SW480 (cell line): ENCODE data around the gene ABHD12.

Source experiments
- DNase-seq: peaks from one replicate; pipeline ENCODE4 v3.0.0-alpha.2; 2016; ENCODE audit warnings: low spot score

The ABHD12 gene

DNA sequence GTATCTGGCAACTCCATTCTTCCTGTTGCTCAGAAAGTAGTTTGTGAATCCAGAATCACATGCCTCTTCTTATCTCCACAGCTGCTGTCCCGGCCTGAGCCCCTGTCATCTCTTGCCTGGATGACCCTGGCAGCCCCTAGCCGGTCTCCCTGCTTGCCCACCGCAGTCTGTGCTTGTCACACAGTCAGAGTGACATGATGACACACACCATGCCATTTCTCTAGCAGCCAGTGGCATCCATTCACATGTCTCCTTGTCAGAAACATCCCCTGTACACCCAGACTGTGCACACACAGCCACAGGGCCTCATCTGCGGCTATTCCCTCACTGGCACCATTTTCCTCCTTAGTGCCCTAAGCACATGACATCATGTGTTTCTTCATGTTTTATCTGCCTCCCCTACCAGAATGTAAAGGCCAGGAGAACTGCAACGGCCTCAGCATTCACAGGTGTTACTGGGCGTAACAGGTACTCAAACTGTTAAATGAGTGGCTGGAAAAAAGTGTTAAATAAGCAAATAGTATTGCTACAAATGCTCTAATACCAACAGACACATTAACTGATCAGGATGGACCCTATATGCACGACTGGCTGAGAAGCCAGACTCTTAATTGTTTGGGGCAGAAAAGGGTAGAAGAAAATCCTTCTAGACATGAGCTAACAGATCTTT is 9.6 kb downstream of the ABHD12 start:
- no peak for DNase-seq

DNA sequence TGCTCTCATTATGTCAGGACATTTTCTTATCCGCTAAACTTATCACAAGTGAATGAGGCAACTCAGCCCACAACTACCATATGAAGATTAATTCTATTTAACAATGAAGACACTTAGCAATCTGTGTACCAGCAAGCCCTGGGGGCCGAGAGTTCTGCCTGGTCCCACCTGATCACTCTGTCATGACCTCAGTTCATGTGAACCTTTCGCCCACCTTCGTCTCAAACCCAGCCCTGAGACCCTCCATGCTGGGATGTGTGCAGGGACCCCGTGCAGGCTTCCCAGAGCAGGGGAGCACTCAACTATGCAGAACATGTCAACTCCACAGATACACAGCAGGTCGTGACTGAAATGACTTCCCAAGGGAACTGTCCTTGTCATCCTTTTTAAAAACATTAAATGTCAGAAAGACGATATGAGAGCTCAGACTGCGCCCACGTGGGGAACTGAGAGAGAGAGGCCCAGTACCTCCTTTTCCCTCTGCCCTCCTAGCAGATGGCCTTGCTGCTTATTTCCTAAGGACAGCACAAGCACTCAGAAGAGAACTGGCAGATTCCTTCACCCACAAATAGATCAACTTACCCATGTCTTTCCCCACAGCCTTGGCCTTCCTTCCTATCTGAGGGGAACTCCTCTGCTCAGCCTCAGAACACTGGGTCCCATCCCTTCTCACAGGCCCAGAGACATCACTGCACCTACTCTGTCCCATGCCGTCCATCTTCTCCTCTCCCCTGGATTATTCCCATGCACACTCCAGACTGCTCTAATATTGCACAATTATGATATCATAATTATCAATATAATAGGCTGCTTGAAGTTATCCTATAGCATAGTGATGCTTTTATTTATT is 11.5 kb downstream of the ABHD12 start:
- no peak for DNase-seq

DNA sequence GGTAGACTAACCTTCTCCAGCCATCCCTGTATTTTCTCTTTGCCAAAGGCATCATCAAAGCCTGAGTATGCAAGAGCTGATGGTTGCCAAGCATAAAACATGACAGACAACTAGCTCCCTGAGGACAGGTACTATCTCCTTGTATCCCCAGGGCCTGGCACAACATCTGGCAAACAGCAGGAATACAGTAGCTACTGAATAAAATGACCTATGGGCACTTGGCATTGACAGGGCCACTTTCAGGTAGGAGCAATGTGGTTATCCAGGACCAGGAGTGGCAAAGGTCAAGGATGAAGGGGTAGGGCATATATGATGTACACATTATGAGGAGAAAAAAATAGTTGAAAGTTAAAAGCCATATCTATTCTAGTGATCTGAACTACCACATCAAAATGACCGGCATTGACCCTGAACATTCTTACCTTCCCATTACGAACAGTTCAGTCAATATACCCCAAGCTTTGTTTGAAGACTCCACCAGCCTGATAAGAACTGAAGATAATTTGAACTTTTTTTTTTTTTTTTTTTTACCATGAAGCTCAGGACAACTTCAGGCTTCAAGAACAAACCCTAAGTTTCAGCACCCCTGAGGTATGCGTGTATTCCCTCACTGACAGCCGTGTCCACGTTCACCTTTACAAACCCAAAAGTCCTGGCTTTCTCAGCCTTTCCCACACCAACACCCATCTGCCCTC is 12.3 kb downstream of the ABHD12 start:
- DNase-seq = no peak

DNA sequence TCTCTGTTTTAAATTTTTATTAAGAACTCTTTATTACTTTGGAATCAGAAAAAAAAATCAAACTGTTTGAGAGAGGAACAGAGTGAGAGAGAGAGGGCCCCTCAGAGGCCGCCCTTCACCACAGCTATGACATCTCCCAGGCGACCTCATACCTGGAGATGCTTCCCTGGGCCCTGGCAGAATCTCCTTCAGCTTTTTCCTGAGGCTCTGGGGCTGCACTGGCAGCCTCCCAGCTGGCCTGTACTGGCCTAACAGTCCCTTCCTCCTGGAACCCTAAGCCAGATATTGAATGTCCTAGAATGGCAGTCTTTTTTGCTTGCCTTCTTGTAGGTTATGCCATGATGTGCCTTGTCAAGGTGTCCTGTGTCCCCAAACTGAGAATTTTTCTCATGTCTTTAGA is 13.7 kb downstream of the ABHD12 start:
- no peak for DNase-seq

DNA sequence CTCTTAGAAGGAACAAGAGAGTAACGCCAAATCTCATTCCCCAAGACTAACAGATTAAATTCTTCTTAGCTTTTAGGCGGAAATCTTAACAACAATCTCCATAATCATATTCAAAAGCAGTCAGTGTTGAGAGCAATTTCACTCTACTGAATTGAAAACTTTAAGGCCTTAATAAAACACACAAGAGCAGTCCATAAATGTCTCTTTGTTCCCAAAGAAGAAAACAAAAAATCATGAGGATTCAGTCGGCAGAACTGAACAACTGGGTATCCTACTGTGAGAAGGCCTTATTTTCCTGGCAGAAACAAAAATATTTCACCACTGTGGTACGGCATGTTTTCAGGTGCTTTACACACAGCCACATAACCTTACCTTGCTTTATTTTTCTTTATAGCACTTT is 14.4 kb downstream of the ABHD12 start:
- no peak for DNase-seq

DNA sequence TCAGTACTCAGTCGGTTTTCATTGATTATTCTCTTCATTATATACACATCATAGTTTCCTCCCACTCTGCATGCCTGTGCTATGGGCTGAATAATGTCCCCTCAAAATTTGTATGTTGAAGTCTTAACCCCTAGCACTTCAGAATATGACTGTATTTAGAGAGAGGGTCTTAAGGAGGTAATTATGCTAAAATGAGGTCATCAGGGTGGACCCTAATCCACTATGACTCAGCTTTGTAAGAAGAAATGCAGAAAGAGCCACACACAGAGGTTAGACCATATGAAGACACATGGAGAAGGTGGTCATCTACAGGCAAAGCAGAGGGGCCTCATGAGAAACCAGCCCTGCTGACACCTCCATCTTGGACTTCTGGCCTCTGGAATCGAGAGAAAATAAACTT is 15.8 kb downstream of the ABHD12 start:
- no peak for DNase-seq

DNA sequence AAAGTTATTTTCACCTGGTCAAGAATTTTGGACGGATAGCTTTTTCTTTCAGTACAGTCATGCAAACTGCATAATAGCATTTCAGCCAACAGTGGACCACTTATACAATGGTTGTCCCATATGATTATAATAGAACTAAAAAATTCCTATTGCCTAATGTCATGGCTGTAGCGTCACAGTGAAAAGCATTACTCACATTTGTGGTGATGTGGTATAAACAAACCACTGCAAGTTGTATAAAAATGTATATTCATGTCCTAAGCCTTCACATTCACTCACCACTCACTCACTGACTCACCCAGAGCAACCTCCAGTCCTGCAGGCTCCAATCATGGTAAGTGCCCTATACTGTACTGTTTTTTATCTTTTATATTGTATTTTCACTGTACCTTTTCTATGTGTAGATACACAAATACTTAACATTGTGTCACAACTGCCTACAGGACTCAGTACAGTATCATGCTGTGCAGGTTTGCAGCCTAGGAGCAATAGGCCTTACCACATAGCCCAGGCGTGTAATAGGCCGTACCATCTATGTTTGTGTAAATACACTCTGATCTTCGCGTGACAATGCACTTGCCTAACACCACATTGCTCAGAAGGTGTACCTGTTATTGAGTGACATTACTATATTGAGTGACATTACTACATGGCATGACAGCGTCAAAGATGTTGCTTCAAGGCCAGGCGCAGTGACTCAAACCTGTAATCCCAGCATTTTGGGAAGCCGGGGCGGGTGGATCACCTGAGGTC is 17.9 kb downstream of the ABHD12 start:
- DNase-seq = peak; percentile 79

DNA sequence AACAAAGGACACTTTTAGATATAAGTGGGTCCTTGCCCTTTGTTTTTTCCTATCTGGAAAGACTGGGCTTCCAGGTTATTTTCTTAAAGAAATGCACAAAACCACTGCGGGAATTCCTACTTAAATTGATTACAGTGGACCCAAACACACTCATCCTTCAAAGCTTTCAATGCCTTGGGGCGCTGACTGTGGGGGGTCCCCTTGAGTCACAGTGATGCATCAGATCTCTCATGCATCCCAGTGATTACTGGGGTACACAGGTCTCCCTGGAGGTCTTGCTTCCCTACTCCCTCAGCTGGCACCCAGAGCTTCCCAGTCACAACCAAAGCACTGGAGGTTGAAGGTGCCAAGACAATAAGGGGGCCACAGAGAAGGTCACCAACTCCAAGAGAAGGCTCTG is 20.7 kb downstream of the ABHD12 start:
- no peak for DNase-seq

DNA sequence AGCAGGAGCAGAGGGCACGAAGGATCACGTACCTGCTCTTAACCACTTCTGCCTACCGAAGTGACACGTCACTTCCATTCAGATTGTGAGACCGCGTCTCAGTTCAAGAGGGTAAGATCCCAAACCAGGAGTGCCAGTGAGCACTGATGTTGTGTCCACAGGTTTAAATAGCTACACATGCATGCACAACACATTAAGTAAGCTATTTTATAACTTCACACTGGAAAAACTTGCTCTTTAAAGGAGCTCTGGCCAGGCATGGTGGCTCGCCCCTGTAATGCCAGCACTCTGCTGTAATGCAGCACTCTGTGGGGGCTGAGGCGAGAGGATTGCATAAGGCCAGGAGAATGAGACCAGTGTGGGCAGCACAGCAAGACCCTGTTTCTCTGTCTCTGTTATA is 21.1 kb downstream of the ABHD12 start:
- no peak for DNase-seq

DNA sequence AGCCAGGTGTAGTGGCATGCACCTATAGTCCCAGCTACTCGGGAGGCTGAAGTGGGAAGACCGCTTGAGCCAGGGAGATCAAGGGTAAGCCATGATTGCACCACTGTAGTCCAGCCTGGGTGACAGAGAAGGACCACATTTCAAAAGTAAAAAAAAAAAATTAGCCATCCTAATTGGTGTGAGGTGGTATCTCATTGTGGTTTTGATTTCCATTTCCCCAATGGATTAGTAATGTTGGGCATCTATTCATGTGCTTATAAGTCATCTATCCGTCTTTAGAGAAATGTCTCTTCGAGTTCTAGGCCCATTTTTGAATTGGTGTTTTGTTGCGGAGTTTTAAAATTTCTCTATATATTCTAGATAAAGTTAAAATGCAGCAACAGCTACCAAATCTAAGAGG is 21.7 kb downstream of the ABHD12 start:
- no peak for DNase-seq

DNA sequence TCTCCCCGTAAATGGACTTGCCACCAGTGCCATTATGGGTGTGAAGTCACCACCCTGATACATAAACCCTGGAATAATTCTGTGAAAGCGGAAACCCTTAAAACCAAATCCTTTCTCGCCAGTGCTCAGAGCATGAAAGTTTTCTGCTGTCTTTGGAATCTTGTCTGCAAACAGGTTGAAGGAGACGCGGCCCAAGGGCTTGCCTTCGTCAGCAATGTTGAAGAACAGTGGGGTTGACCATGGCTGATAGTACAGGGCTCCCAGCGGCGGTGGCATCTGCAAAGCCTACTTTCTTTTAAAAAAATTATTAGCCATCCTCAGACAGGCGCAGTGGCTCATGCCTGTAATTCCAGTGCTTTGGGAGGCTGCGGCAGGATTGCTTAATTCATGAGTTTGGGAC is 22.1 kb downstream of the ABHD12 start:
- DNase-seq = no peak

DNA sequence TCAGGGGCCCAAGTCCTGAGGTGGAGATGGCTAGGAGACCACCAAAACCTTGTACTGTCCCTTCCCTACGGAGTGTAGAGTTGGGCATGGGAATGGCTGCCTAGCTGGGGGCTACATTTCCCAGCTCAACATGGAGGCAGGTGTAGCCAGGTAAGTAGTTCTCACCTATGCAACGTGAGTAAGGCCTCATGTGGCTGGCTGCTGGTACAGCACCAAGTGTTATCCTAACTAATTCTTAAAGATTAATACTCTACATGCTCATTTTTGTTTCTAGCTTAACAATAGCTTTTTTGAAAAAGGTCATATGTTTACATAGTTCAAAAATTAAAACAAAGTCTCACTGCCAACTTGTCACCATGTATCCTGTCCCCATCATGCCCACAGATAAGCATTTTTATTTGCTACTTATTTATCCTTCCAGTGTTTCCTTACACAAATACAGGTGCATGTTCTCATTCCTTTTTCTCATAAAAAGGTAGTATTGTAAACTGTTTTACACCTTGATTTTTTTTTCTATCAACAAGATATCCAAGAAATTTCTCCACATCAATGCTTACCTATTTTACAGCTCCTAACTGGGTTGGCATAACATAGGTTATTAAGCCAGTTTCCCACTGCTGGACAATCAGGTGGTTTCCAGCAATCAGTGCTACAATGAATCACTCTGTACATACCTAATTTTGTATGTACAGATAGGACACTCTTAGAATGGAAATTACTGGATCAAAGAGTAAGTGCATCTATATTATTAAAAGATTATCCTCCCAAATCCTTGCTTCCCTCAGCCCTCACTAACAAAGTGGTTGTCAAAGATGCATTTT is 25.5 kb downstream of the ABHD12 start:
- DNase-seq = no peak

DNA sequence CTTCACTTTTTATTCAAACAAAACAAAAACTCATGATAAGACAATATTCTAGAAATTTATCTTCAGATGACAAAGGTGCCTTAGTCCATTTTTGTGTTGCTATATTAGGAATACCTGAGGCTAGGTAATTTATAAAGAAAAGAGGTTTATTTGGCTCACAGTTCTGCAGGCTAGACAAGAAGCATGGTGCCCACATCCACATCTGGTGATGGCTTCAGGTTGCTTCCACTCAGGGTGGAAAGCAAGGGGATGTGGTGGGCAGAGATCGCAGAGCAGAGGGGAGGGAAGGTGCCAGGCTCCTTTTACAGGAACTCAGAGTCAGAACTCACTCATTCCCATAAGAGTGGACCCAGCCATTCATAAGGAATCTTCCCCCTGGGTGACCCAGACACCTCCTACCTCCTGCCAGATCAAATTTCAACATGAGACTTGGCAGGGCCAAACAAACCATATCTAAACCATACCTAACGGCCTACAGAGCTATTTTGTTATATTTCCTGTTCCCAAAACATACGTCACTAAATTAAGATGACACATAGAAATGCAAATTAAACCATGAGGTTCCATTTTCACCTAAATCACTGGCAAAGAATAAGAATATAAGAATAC is 26.4 kb downstream of the ABHD12 start:
- no peak for DNase-seq

DNA sequence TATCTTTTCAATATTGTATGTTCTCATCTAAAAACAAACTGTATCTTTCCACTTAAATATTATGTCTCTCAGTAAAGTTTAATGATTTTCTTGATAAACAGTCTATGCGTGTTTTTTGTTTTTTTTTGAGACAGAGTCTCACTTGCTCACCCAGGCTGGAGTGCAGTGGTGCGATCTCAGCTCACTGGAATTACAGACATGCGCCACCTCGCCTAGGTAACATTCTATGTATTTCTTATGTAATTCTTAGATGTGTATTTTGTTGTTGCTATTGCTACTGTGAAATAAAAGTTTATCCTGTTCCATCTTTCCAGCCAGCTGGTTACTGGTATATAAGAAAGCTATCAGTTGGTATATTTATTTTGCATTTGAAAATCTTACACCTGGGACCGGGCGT is 29.4 kb downstream of the ABHD12 start:
- no peak for DNase-seq

DNA sequence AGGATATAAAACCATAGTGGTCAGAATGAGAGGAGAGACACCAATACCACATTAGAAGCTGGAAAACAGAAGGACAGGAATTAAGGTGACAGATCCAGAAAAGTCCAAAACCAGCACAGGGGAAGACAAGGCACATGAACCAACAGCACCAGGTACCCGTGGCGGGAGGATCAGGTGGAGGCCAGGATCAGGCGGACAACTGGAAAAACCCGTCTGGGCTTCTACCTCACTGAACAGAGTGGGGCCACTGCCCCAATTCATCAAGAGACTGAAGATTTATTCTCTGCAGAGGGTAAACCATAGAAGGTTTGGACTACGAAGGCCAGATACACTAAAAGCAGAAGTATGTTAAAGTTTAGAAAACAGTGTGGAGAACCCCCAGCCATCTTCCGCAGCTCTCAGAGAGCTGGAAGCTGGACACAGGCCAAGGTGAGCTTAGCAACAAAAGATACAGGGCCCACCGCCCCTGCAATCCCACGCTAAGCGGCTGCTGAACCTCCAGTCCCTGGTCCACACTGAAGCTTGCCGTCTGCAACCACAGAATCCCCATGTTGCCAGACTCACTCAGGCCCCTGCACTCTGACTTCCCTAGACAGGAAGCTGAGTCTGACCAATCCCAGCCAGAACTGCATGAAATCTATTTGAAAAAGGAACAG is 29.9 kb downstream of the ABHD12 start:
- no peak for DNase-seq

DNA sequence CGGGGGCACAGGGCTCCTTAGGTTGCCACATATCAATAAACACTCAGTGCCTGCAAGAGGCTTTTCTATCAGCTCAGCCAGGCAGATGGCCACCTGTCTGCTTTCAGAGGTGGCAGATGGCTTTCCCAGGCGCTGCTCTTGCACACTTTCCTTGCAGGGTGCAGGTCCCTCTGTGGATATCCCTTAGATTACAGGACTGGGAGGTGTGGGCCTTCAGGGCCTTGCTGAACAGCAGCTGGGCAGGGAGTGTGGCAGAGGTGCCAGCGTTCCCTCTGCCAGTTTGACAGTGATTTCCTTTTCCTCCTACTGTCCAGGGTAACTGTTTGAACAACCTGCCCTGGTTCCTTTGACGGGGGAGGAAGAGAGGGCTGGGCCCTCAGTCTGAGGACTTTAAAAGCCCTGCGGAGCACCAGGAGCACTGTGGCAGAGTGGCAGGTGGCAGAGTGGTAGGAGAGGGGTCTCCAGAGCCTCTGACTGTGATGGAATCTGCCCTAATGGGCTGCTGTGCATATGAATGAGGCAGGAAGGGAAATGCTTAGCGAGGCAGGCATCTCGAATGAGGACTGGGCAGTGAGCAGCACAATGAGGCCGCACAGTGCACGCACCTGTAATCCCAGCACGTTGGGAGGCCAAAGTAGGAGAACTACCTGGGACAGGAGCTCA is 34.2 kb downstream of the ABHD12 start:
- DNase-seq = no peak

DNA sequence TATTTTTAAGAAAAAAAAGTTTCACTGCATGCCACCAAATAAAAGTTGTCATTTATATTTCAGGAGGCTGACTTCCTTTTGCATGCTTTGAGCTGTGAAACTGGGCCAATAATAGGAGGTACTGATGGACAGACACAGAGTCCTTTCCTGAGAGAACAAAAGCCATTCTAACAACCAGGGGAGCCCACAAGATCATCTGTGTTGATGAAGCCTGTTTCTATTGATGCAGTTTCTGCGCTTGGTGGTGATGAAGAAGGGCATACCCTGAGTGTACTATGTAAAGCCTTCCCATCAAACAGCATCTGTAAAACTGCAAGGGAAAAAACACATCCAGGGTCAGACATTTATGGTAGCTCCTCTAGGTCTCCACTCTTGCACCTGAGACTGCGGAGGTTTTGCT is 34.8 kb downstream of the ABHD12 start:
- no peak for DNase-seq

DNA sequence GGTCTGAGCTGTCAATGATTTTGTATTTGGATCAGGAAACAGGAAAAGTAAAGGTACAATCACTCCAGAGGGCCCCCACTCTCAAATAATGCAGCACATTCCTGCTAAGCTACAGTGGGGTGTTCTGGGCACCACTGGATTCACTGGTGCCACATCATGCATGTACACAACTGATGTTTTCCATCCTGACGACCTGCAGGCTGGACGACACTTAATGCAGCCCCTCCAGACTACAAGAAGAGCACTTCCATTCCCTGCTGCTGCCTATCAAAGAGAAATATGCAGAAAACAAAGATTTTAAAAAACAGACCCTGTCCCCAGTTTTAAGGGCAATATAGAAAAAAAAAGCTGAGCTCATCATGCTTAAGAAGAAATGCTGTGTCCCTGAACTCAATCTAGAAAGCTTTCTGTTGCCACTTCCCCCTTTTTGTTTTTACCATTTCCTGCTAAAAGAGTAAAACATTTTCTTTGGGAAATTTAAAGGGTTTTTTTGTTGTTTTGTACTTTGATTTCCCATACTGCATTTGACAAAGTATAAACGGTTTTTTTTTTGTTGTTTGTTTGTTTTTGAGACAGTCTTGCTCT is 35.5 kb downstream of the ABHD12 start:
- DNase-seq = no peak
